H9 (cell line): ENCODE measurements around the gene RBMS3. TPM values are rescaled to one million over a fixed set of nuclear protein-coding genes. Genes with fewer than 3 reads are reported as not detected.

Experiments
- DNase-seq: peaks from one replicate; pipeline ENCODE4 v3.0.0-alpha.2; 2017
- H2AFZ ChIP-seq: one replicate; pipeline ENCODE4 v1.6.1; 2013; ENCODE audit warnings: mild to moderate bottlenecking, low read length, control low read depth, moderate library complexity
- H2AK5ac ChIP-seq: 2 replicates; pipeline ENCODE4 v1.6.1; 2013; ENCODE audit warnings: low read length, control low read depth, mixed read lengths; ENCODE audit not compliant: insufficient read length
- H2BK120ac ChIP-seq: one replicate; pipeline ENCODE4 v1.6.1; 2013; ENCODE audit warnings: low read depth, mild to moderate bottlenecking, low read length, control low read depth, inconsistent platforms; ENCODE audit not compliant: poor library complexity, severe bottlenecking
- H2BK12ac ChIP-seq: 2 replicates; pipeline ENCODE4 v1.6.1; 2013; ENCODE audit warnings: low read length, control low read depth, mixed read lengths, low read depth; ENCODE audit not compliant: insufficient read length
- H2BK15ac ChIP-seq: 2 replicates; pipeline ENCODE4 v1.6.1; 2013; ENCODE audit warnings: low read depth, low read length, control low read depth
- H2BK20ac ChIP-seq: one replicate; pipeline ENCODE4 v1.6.1; 2013; ENCODE audit warnings: low read depth, mild to moderate bottlenecking, low read length, control low read depth, inconsistent platforms; ENCODE audit not compliant: poor library complexity, severe bottlenecking
- H2BK5ac ChIP-seq: 2 replicates; pipeline ENCODE4 v1.6.1; 2013; ENCODE audit warnings: low read length, control low read depth, mixed read lengths; ENCODE audit not compliant: insufficient read length
- H3K14ac ChIP-seq: 2 replicates; pipeline ENCODE4 v1.6.1; 2013; ENCODE audit warnings: low read length, control low read depth; ENCODE audit not compliant: insufficient read depth
- H3K18ac ChIP-seq: 2 replicates; pipeline ENCODE4 v1.6.1; 2013; ENCODE audit warnings: low read depth, mild to moderate bottlenecking, mixed read lengths, low read length, control low read depth; ENCODE audit not compliant: insufficient read length
- H3K23ac ChIP-seq: 2 replicates; pipeline ENCODE4 v1.6.1; 2013; ENCODE audit warnings: low read length, control low read depth, mixed read lengths, low read depth; ENCODE audit not compliant: insufficient read length
- H3K23me2 ChIP-seq: 2 replicates; pipeline ENCODE4 v1.6.1; 2013; ENCODE audit warnings: low read depth, mild to moderate bottlenecking, mixed read lengths, low read length, control low read depth; ENCODE audit not compliant: insufficient read length, poor library complexity, severe bottlenecking
- H3K27ac ChIP-seq: 2 replicates; pipeline ENCODE4 v1.5.1; 2013; ENCODE audit warnings: low read length, control low read depth, mixed read lengths, low read depth; ENCODE audit not compliant: insufficient read length
- H3K27me3 ChIP-seq: 2 replicates; pipeline ENCODE4 v1.6.1; 2013; ENCODE audit warnings: low read length, control low read depth, inconsistent platforms; ENCODE audit not compliant: insufficient read depth
- H3K4ac ChIP-seq: 2 replicates; pipeline ENCODE4 v1.6.1; 2013; ENCODE audit warnings: low read depth, mild to moderate bottlenecking, control low read depth, inconsistent platforms, low read length, moderate library complexity
- H3K4me1 ChIP-seq: 2 replicates; pipeline ENCODE4 v1.6.1; 2013; ENCODE audit warnings: low read length, control low read depth, inconsistent platforms; ENCODE audit not compliant: insufficient read depth
- H3K4me2 ChIP-seq: 2 replicates; pipeline ENCODE4 v1.6.1; 2013; ENCODE audit warnings: low read length, control low read depth, mixed read lengths; ENCODE audit not compliant: insufficient read length, insufficient read depth
- H3K56ac ChIP-seq: 2 replicates; pipeline ENCODE4 v1.6.1; 2013; ENCODE audit warnings: low read depth, mild to moderate bottlenecking, mixed read lengths, low read length, control low read depth; ENCODE audit not compliant: insufficient read length
- H3K79me1 ChIP-seq: 2 replicates; pipeline ENCODE4 v1.6.1; 2013; ENCODE audit warnings: low read depth, mild to moderate bottlenecking, moderate library complexity, low read length, control low read depth, inconsistent platforms; ENCODE audit not compliant: insufficient read depth, poor library complexity, severe bottlenecking
- H3K79me2 ChIP-seq: 2 replicates; pipeline ENCODE4 v1.6.1; 2013; ENCODE audit warnings: low read length, control low read depth, inconsistent platforms; ENCODE audit not compliant: insufficient read depth
- H3K9ac ChIP-seq: 2 replicates; pipeline ENCODE4 v1.6.1; 2013; ENCODE audit warnings: low read length, control low read depth, mixed read lengths; ENCODE audit not compliant: insufficient read length; ENCODE audit errors: extremely low read depth
- H3K9me3 ChIP-seq: one replicate; pipeline ENCODE4 v1.6.1; 2013; ENCODE audit warnings: low read depth, low read length, inconsistent platforms; ENCODE audit not compliant: control insufficient read depth
- H3T11ph ChIP-seq: one replicate; pipeline ENCODE4 v1.6.1; 2013; ENCODE audit warnings: mild to moderate bottlenecking, low read length, control low read depth, inconsistent platforms
- H4K20me1 ChIP-seq: one replicate; pipeline ENCODE4 v1.6.1; 2013; ENCODE audit not compliant: control insufficient read depth, insufficient read length, insufficient read depth
- H4K5ac ChIP-seq: 2 replicates; pipeline ENCODE4 v1.6.1; 2013; ENCODE audit warnings: low read depth, mild to moderate bottlenecking, mixed read lengths, low read length, control low read depth; ENCODE audit not compliant: insufficient read length
- H4K8ac ChIP-seq: replicated peaks from 2 replicates; pipeline ENCODE4 v1.6.1; 2013; ENCODE audit warnings: low read length, control low read depth, mixed read lengths, low read depth; ENCODE audit not compliant: insufficient read length
- H4K91ac ChIP-seq: 2 replicates; pipeline ENCODE4 v1.6.1; 2013; ENCODE audit warnings: low read depth, mild to moderate bottlenecking, moderate library complexity, mixed read lengths, low read length, control low read depth; ENCODE audit not compliant: insufficient read length
- H3K27ac Mint-ChIP-seq, 3 experiments: 2 replicates in 2 of 3; 3 replicates in 1 of 3; pipeline ENCODE4 v1.8.0; 2020 to 2021; ENCODE audit warnings: mixed read lengths in 3 of 3, mild to moderate bottlenecking in 1 of 3, moderate library complexity in 1 of 3
- H3K27me3 Mint-ChIP-seq: 2 replicates; pipeline ENCODE4 v1.8.0; 2021; ENCODE audit warnings: low read depth, mild to moderate bottlenecking, moderate library complexity, mixed read lengths
- H3K36me3 Mint-ChIP-seq, 3 experiments: 2 replicates in 2 of 3; 3 replicates in 1 of 3; pipeline ENCODE4 v1.8.0; 2020 to 2021; ENCODE audit warnings: low read depth in 3 of 3, mixed read lengths in 3 of 3; ENCODE audit not compliant: insufficient read depth in 1 of 3
- H3K4me1 Mint-ChIP-seq, 2 experiments: 2 replicates each; pipeline ENCODE4 v1.8.0; 2020; ENCODE audit warnings: mixed read lengths in 2 of 2
- H3K4me3 Mint-ChIP-seq, 2 experiments: 2 replicates in 1 of 2; 3 replicates in 1 of 2; pipeline ENCODE4 v1.8.0; 2020 to 2021; ENCODE audit warnings: mild to moderate bottlenecking in 2 of 2, mixed read lengths in 2 of 2, moderate library complexity in 1 of 2
- H3K9me3 Mint-ChIP-seq, 2 experiments: 2 replicates in 1 of 2; 3 replicates in 1 of 2; pipeline ENCODE4 v1.8.0; 2020; ENCODE audit warnings: mild to moderate bottlenecking in 2 of 2, mixed read lengths in 2 of 2, moderate library complexity in 1 of 2
- WGBS: extraction: QIAGEN DNeasy Blood & Tissue Kit; methylation state at CpG from one replicate; pipeline ENCODE4 v1.1.7; 2013; ENCODE audit warnings: missing lambda C conversion rate, low lambda C conversion rate, mixed read lengths; ENCODE audit not compliant: insufficient read length; ENCODE audit errors: extremely low coverage; 5-methylcytosine and 5-hydroxymethylcytosine counted together
- total RNA-seq: library from RNA; stranded (reverse); gene quantifications from 2 replicates; pipeline ENCODE4 v1.2.1, GENCODE V29; 2021
- TF ChIP-seq, protein P1 (sequence below): fragments of 200-600 bp; sonication (generic); conservative IDR thresholded peaks from 3 replicates; pipeline ENCODE4 v1.8.0; 2021; ENCODE audit warnings: antibody characterized with exemption, mild to moderate bottlenecking

RBMS3 gene
- total RNA-seq, 1 experiment from 2014 or later, result 8.1 TPM

- Mint-ChIP-seq H3K36me3 (peaks cover 0 to 6% (median 4%) of the 10 kb centered on the region in 3 experiments; a peak in 4 of 7 replicates), H3K4me1 (peaks cover 10 to 25% of the 10 kb centered on the region in 2 experiments; a peak in 3 of 4 replicates), H3K4me3 (no peak overlapping the region), H3K27ac (no peak overlapping the region), H3K9me3 (peaks cover 0 to 8% of the 10 kb centered on the region in 2 experiments; a peak in 3 of 5 replicates), H3K27me3 (no peaks in the 10 kb centered on the region)
- H2BK12ac ChIP-seq, result no peak overlapping the region
- H3K4ac ChIP-seq, result no peak overlapping the region
- no peak overlapping the region for H4K91ac ChIP-seq
- H2AFZ ChIP-seq, result no peak overlapping the region
- no peak overlapping the region for H3K56ac ChIP-seq
- H3K9me3 ChIP-seq, result no peaks in the 10 kb centered on the region
- H4K8ac ChIP-seq, result no peak overlapping the region
- H3K79me1 ChIP-seq, result peaks cover 2% of the 10 kb centered on the region
- H3K27me3 ChIP-seq, result no peaks in the 10 kb centered on the region
- H3K23ac ChIP-seq, result no peak overlapping the region
- H3K4me2 ChIP-seq, result no peak overlapping the region
- H3K4me1 ChIP-seq, result no peaks in the 10 kb centered on the region; the same call in 1 of the 2 replicates
- H3K18ac ChIP-seq, result no peak overlapping the region
- H2BK120ac ChIP-seq, result no peak overlapping the region
- no peak overlapping the region for H2BK5ac ChIP-seq
- H3K23me2 ChIP-seq, result no peaks in the 10 kb centered on the region
- no peak overlapping the region for H2BK15ac ChIP-seq
- H4K20me1 ChIP-seq, result no peaks in the 10 kb centered on the region
- H3T11ph ChIP-seq, result no peak overlapping the region
- no peak overlapping the region for H2AK5ac ChIP-seq
- no CpG with 5 or more reads among the region's 2 CpGs for WGBS
- H3K9ac ChIP-seq, result no peak overlapping the region
- H3K79me2 ChIP-seq, result no peaks in the 10 kb centered on the region
- H4K5ac ChIP-seq, result no peak overlapping the region
- H3K27ac ChIP-seq, result no peak overlapping the region
- no peak for DNase-seq
- TF ChIP-seq, protein P1, sequence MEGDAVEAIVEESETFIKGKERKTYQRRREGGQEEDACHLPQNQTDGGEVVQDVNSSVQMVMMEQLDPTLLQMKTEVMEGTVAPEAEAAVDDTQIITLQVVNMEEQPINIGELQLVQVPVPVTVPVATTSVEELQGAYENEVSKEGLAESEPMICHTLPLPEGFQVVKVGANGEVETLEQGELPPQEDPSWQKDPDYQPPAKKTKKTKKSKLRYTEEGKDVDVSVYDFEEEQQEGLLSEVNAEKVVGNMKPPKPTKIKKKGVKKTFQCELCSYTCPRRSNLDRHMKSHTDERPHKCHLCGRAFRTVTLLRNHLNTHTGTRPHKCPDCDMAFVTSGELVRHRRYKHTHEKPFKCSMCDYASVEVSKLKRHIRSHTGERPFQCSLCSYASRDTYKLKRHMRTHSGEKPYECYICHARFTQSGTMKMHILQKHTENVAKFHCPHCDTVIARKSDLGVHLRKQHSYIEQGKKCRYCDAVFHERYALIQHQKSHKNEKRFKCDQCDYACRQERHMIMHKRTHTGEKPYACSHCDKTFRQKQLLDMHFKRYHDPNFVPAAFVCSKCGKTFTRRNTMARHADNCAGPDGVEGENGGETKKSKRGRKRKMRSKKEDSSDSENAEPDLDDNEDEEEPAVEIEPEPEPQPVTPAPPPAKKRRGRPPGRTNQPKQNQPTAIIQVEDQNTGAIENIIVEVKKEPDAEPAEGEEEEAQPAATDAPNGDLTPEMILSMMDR, result no peak
- H2BK20ac ChIP-seq, result no peak overlapping the region
- H3K14ac ChIP-seq, result no peak overlapping the region
Measured at GRCh38 chr3:29363110-29363509, 82.2 kb downstream of the RBMS3 start.
